Activated T-helper 1 cell treated with anti-CD3 and anti-CD28 coated beads, Interleukin-2, amount 50 U/mL, for 16 hours (primary cell): ENCODE measurements around the gene NGEF.

Experiments
- DNase-seq, 2 donors: peaks; one replicate each; pipeline ENCODE4 v3.0.0-alpha.2; 2020; ENCODE audit warnings: low read depth in 1 of 2, low spot score in 1 of 2

NGEF gene

DNA sequence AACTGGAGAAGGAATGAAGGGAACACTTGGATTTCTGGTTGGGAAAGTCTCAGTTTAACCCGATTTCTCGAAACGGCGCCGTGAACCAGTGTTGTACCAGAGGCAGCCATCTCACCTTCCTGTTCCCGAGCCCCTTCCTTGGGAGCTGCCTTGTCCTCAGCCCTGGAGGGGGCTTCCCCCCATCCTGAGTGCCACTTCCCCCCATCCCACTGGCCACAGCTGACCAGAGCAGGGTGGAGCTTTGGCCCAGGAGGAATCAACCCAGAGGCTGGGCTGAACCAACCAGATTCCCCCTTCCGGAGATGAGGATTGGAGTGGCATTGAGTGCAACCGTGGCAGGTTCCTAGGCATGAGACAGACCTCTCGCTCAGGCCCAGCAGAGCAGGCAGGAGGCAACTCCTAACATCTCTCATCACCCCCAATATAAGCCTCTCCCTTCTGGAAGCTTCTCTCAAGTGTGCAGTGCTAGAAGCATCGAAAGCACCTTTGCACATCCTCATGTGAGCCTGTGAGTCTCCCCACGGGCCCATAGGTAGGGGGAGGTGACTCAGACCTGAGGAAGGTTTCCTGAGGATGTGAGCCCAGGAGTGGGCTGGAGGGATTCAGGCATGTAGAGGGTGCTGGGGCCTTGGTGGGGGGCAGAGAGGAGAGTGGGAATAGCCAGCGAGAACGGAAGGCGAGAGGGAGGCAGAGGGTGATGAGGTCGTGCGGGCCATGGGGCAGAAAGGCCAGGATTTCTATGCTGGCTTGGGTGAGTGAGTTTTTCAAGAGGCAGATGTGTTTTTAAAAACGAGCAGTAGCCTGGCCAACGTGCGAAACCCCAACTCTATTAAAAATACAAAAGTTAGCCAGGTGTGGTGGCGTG is 11.9 kb downstream of the NGEF start:
- DNase-seq, result no peak

DNA sequence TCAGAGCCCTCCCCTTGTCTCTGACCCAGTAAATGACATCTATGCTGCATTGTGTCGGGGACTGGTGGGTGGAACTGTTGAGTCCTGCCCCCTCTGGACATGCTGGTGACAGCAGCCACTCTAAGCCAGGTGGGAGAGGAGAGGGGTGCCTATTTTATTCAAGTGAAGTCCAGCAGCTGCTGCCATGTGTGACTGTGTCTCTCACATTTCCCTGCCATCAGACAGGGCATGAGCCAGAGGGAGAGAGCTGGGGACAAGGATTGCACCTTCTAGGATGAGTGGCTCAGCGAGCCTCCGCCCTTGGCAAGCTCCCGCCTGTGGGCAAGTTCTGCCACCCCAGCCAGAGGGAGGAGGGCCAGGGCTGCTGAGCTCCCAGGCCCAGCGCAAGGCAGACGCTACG is 13.7 kb downstream of the NGEF start:
- no peak for DNase-seq

DNA sequence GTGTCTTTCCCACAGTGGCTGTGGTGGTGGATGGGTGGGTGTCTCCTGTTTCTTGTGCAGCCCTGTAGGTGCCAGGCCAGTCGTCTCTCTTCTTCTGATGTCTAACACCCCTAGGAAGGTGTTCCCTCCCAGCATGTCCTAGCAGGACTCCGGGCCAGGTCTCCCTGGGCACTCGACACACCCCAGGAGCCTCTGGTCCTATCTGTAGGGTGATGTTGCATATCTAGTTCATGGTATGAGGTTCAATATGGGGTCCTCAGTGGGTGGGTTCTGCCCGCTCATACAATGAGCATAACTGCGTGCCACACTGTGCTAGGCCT is 14.4 kb downstream of the NGEF start:
- DNase-seq, result no peak

DNA sequence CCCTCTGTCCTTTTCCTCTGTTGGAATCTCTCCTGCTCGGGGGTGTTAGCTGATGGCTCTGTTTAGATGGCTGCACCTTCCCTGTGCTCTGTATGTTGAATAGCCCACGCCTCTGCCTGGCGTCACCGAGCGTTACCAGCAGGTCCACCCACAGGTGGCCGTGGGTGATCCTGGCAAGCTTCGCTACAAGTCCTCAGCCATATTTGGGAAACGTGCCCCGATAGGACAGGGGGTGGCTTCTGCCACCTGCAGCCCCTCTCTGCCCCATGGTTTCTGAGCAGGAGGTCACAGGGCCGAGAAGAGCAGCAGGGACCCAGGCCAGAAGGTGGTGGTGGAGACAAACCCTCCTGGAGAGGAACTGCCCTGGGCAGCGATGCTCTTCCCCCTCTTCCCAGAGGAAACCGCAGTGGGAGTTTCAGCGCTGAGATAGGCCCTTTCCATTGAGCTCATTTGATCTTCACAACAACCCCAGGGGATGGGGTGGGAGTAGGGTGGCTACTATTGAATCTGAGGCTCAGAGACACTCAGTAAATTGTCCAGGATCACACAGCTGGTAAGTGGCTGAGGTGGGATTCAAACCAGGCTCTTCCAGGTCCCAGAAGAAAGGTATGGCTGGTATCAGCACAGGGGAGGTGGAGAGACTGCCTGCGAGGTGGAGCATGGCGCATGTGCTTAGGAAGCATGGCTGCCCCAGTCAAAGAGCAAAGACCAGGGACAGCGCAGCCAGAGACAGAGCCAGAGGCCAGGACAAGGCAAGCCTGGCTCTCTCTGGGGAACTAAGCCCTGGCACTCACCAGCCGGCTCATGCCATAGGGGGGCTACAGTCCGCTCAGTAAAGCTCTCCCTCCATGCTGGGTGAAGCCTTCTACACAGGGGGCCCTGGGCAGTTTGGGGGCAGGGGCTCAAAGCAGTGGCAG is 15.0 kb downstream of the NGEF start:
- DNase-seq, result no peak

DNA sequence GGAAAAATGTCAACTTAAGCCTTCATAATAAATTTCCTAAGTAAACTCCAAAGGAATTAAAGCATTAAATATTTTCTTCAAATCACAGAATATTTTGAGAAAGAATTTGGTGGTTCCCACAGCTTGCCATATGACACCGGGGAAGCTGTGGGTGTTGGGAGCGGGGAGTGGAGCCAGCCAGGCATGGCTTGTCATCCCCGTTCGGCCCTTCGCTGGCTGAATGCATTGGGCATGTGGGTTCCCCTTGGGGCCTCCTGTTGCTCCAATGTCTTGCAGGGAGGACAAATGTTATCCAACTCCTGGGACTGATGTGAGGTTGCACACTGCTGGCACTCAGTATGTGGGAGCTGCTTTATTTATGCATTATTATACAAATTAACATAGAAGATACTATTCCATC is 18.6 kb downstream of the NGEF start:
- no peak for DNase-seq

DNA sequence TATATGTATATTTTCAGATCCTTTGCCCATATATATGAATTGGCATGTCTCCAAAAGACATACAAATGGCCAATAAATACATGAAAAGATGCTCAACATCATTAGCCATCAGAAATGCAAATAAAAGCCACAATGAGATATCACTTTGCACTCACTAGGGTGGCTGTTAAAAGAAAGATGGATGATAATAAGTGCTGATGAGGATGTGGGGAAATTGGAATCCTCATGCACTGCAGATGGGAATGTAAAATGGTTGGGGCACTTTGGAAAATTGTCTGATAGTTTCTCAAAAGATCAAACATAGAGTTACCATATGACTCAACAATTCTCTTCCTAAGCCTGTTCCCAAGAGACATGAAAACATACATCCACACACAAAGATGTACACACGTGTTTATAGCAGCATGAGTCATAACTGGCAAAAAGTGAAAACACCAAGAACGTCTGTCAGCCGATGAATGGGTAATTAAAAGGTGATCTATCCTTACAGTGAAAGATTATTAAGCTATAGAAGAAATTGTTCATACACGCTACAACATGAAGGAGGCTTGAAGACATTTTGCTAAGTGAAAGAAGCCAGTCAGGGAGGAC is 19.7 kb downstream of the NGEF start:
- DNase-seq, result no peak

DNA sequence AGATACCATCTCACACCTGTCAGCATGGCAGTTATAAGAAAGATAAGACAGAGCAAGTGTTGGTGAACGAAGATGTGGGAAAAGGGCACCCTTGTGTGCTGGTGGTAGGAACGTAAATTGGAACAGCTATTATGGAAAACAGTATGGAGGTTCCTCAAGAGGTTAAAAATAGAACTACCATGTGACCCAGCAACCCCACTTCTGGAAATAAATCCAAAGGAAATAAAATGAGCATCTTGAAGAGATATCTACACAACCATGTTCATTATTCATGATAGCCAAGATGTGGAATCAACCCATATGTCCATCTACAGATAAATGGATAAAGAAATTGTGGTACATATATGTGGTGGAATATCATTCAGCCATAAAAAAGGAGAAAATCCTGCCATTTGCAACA is 26.9 kb downstream of the NGEF start:
- no peak for DNase-seq

DNA sequence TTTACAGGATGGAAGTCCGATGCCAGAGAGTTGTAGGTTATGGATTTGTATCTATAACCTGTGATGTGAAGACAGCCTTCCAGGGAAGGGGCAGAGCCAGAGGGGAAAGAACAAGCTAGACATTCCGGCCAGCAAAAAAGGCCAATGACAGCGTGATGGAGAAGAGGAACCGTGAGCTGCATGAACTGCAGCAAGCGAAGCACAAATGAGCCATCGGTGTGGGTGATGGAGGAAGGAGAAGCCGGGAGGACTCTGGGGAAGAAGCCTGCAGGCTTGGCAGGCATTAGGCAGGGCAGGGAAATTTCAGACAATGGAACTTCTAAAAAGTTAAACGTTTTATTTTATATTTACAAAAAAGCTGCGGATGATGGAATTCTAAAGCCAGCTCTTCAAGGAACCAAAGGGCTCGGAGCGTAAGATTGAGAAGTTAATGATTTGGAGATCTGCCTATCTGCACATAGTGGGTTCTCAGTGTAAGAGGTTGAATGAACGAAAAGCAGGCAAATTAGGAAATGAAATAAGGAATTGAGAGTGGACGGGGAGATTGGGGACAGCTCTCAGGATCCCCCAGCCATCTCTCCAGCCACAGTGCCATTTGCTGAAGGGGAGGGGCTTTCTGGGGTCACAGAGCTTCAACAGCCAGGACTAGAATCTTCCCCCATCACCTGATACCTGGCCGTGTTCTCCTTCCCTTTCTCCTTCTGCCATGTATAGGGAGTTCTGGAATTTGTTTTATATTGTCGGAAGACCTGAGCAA is 28.4 kb downstream of the NGEF start:
- no peak for DNase-seq

DNA sequence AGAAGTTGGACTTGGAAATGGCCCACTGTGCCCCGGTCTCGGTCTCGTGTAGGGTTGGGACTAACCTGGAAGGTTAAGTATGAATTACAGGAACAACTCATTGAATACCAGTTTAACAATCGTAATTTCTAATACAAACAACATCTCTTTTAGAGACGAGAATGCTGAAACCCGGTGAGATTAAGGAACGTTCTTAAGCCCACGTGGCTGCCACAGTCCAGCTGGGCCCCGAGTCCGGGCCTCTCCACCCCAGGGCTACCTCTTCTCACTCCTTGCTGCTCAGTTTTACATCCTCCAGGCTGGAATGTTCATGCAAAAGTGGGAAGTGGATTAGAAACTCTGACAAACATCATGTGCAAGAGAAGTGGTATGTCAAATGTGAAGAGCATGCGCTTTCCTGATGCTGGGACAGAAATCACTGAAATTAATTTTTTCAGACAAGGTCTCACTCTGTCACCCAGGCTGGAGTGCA is 29.4 kb downstream of the NGEF start:
- DNase-seq, result no peak

DNA sequence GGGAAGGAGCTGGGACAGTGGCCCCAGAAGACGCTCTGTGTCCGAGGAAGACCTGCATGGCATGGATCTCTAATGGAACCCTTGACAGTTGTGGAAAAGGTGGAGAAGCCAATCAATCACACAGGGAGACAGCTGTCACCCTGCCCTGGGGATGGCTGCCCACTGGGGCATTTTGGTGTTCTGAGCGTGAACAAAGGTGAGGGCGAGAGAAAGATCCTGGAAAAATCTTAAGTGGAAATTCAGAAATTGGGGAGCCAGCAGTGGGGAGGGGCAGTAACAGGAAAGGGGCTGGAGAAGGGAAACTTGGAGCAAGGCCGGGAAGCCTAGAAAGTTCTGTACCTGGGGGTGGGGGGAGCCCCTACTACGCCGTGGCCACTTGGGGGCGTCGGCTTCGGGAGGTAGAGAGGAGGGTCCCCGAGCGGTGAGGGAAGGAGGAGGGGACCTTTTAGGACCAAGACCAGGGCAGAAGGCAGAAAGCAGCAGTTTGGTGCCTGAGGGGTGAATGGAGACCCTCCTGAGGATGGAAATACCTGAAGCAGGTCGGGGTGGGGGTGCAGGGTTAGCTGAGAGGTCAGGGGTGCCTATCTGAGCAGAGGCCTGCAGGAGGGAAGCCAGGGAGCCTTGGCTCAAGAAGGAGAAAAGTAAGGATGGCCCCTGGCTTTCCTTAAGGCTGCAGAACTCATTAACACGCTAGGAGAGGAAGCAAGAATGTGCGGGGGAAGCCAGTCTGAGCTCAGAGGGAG is 30.0 kb downstream of the NGEF start:
- no peak for DNase-seq

DNA sequence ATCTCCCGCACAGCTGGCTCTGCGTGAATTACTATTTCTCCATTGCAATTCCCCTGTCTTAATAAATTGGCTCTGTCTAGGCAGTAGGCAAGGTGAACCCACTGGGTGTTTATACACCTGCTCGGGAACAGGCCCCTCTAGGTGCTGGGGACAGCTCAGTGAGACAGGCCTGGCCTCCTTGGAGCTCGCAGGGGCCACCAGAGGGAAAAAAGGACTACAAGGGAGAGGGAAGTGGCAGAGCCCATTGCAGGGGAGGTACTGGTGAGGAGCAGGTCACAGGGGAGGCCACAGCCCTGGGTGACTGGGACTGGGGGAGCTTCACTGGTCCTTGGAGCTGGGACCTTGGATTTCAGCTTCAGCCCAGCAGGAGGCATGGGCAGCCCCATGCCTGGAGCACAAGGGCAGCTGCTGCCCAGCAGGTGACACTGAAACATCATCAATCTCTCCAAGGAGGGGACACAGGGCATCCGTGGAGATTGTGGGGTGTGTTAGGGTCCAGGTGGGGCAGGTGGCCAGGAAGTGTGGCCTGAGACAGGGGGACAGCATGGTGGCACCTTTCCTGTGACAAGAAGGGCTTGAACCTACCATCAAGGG is 31.2 kb downstream of the NGEF start:
- DNase-seq, result no peak

DNA sequence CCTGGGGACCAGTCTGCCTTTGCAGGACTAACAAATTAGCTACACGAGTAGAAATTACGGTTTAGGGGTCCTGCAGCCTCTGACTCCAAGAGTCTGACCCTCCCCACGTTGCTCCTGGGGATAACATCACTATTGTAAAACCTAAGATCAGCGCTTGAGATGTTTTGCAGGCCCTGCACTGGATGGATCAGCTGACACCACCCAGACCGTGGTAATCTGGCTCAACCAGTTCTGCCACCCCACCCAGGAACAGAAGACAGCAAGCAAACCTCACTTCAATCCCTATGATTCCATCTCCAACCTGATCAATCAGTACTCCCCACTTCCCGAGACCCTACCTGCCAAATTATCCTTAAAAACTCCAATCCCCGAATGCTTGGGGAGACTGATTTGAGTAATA is 31.7 kb downstream of the NGEF start:
- DNase-seq, result no peak

DNA sequence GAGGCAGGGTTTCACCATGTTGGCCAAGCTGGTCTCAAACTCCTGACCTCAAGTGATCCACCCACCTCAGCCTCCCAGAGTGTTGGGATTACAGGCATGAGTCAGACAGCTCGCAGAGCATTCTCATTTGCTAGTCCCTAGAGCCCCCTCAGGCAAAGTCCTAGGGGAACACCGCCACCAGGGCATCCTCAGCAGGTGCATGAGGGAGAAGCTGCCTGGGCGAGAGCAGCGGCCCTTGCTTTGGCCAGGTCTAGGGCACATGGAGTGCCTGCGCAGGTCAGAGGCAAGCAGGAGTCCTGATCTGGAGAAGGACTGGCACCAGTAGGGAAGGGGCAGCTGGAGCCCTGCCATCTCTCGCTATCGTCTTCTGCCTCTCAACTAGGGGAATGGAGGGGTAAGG is 32.4 kb downstream of the NGEF start:
- no peak for DNase-seq

DNA sequence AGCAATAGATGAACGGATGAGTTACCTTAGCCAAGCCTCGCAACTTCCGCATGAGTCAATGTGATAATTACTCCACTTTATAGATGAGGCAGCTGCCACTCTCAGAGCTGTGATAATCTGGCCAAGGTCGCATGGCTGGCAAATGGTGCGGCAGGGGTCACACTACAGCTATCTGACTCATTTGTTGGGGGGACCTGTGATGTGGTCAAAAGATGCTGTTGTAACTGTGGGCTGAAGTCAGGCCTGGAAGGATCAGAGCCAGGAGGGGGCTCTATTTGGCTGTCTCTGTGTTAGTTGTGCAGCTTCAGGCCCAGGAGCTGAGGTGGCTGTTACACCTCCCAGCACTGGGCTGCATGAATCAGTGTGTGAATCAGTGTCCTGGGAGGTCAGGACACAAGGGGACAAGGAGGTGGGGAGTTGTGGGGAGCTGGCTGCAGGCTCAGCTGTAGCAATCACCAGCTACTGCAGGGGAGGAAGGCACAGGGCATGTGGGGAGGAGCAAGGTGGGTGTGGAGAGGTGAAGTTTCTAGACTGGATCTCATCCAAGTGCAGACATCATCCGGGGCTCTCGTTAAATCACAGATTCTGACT is 33.1 kb downstream of the NGEF start:
- no peak for DNase-seq

DNA sequence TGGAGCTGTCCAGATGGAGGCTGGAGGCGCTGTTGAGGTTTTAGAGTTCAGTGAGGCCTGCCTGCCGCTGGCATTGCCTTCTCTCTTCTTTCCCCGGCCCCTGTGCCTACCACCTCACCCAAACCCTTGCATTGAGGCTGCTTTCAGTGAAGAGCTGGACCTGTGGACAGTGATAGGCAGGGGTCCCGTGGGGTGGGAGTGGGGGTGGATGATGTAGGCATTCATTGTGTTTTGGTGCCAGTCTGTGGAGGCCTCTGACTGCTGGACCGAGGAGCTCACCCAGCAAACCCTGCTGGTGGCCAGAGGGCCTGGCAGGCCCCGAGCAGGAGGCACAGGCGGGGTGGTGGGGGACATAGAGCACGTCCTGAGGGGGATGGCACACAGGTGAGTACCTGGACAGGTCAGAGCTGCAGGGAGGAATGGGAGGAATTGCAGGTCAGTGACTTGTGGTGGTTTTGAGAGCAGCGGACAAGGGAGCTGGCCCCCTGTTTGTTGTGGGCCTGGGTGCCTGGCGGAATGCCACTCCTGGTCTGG is 35.6 kb downstream of the NGEF start:
- no peak for DNase-seq

DNA sequence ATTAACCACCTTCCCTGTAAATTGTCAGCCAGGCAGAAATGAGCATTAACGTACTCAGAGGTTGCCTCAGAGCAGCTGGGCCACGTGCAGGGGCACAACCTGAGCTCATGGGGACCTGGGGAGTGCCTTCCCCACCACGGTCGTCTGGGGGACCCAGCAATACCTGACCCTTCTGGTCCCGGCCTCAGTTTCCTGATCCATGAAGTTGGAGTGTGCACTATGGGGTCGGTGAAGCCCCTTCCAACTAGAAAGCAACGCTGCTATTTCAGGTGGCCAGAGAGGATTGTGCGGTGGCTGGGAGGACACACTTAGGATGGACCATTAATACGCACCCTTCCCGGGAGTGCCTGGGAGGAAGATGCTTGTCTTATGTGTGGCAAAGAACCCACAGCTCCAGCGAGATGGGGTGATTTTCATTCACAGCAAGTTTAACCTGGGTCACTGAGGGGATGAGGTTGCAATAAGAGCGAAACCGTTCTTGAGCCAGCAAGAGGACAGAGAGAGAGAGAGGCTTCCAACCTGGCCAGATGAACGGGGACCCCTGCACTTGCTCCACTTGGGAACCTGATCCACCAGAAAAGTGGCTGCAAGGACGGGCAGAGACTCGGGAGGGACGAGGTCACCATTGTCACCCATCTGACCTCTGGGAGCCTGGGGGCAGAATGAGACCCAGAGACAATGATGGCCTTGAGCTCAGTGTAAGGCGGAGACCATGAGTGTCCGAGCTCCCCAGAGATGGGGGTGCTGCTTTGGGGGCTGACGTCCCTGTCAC is 36.2 kb downstream of the NGEF start:
- no peak for DNase-seq

DNA sequence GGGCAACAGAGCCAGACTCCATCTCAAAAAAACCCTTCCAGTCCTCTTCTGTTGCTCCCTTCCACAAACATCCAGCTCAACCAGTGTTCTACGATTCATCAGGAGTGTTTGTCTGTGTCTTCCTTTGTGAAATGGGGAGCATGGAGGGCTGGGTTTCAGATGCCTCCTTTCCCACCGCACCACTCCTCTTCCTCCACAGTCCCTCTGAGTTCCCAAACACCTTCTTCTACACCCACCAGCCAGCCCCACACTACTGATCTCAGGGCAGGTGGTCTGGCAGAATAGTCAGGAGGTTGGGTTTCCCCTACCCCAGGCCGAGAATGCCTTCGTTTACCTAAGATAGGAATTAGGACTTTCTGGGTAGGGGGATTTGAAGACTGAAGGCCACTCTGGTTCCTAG is 36.9 kb downstream of the NGEF start:
- DNase-seq, result no peak

DNA sequence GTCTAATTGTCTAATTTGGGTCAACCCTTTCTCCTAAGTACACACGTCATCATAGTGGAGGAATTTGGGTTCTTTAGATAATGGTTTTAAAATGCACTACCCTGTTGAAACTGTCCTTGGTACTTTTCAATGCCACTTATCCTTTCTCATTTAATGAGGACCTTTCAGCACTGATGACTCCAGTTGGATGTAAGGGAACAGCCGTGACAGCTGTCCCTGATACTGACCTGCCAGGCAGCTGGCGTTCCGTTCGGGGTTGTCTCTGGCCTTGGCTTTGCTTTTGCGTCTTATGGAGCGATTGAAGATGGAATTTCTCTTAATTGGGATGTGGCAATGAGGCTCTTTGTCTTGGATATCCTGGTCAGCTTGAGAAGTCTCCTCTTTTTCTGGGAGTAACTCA is 38.7 kb downstream of the NGEF start:
- DNase-seq, result no peak

DNA sequence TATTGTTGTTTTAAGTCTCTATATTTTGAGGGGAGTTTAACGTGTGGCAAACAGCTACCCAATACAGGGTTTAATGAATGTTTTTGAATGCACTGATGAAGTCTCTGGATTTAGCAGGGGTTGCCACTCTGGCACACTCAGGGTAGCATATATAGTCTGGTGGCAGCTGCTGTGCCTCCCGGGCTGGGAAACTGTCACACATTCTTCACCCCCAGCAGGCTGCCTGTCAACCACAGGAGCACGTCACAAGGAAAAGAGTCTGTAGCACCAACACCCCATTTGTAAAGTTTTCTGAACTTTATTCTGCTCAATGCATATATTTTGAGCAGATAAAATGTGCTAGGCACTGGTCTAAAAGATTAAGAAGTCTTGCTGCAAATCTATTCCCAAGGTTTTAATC is 39.3 kb downstream of the NGEF start:
- no peak for DNase-seq
